22Rv1 (cell line): ENCODE results near the gene EIF6.

ENCODE experiments used
- H3K27ac ChIP-seq: fragments of 450-650 bp; 2 replicates; pipeline ENCODE4 v1.5.1; 2017
- ZFX ChIP-seq: fragments of 450-650 bp; IDR thresholded peaks from 2 replicates; pipeline ENCODE4 v1.6.1; 2017; ENCODE audit warnings: antibody characterized with exemption, borderline replicate concordance
- TF ChIP-seq, protein P1 (sequence below): fragments of 450-650 bp; IDR thresholded peaks from 2 replicates; pipeline ENCODE4 v1.5.1; 2017; ENCODE audit warnings: mild to moderate bottlenecking

The EIF6 gene

GRCh38 chr20:35274172-35275092 is 10.1 kb downstream of the EIF6 start:
- TF ChIP-seq, protein P1, sequence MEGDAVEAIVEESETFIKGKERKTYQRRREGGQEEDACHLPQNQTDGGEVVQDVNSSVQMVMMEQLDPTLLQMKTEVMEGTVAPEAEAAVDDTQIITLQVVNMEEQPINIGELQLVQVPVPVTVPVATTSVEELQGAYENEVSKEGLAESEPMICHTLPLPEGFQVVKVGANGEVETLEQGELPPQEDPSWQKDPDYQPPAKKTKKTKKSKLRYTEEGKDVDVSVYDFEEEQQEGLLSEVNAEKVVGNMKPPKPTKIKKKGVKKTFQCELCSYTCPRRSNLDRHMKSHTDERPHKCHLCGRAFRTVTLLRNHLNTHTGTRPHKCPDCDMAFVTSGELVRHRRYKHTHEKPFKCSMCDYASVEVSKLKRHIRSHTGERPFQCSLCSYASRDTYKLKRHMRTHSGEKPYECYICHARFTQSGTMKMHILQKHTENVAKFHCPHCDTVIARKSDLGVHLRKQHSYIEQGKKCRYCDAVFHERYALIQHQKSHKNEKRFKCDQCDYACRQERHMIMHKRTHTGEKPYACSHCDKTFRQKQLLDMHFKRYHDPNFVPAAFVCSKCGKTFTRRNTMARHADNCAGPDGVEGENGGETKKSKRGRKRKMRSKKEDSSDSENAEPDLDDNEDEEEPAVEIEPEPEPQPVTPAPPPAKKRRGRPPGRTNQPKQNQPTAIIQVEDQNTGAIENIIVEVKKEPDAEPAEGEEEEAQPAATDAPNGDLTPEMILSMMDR = no peak
- no peak for TF ChIP-seq ZFX
- H3K27ac ChIP-seq = no peak overlapping the region

DNA sequence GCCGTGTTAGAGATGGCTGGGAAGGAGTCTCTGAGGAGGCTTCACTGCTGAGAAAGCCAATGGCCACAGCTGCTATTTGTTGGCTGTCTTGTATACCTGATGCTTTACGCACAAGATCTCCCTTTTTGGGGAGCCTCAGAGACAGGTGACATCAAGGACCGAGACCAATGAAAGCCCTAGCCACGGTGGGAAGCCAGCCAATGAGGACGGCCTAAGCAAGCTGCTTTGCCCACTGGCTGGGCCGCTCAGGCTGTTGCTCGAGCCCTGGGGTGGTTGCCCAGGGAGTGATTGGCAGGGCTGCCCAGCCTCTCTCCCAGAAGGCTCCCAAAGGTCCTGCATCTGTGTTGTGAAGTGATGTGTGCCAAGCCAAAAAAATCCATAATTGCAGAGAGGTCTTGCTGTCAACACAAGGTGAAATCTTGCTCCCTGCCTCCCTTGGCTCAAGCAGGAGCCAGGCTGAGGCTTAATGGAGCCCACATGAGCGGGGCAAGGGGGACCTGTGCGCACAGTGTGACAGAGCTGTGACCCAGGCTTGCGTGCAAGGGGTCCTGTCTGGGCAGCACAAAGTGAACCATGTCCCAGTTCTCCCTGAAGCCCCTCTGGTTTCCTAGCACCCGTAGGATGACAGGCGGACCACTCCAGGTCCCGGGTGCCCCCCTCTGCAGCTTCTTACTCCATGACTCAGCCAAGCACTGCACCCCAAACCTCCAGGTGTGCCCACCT is 11.0 kb downstream of the EIF6 start:
- H3K27ac ChIP-seq = no peak overlapping the region
- TF ChIP-seq ZFX = no peak
- TF ChIP-seq, protein P1 = no peak

DNA sequence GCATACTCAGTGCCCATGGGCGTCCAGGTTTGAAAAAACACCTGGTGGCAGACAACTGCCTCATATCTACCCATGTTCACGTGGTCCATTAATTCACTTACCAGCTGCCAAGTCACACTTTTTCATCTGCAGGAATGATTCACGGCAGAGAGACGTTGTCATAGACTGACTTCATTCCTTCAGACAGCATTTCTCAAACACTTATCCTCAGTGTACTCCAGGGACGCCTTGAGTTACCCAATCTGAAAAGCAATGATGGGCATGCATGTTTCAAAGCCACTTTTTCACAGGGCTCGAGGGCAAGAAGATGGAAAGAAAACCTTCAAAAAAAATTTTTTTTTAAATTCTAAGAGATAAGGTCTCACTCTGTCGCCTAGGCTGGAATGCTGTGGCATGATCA is 12.7 kb downstream of the EIF6 start:
- no peak overlapping the region for H3K27ac ChIP-seq
- TF ChIP-seq ZFX = no peak
- TF ChIP-seq, protein P1 = no peak

- no peak overlapping the region for H3K27ac ChIP-seq
- TF ChIP-seq, protein P1 = no peak
- no peak for TF ChIP-seq ZFX
Measured at GRCh38 chr20:35271073-35271882, 13.3 kb downstream of the EIF6 start.

GRCh38 chr20:35270021-35270902 is 14.3 kb downstream of the EIF6 start:
- TF ChIP-seq ZFX = no peak
- TF ChIP-seq, protein P1 = no peak
- no peak overlapping the region for H3K27ac ChIP-seq

- 0 out of 2 replicates have a peak overlapping the region, but pooled peaks have one; percentile 7 for H3K27ac ChIP-seq
- TF ChIP-seq ZFX = no peak
- TF ChIP-seq, protein P1 = peak; percentile 90
Measured at GRCh38 chr20:35269055-35269781, 15.4 kb downstream of the EIF6 start.
